Osteocyte (in vitro differentiated cells): Measurements from ENCODE around the gene TIAM2. TPM values are rescaled to one million over a fixed set of nuclear protein-coding genes. Genes with fewer than 3 reads are reported as not detected.

ENCODE experiments used
- DNase-seq: peaks from one replicate; pipeline ENCODE4 v3.0.0; 2021; ENCODE audit warnings: mixed read lengths; ENCODE audit not compliant: unreplicated experiment; ENCODE audit errors: extremely low spot score
- H3K27ac Mint-ChIP-seq: one replicate; pipeline ENCODE4 v1.8.0; 2021; ENCODE audit warnings: mild to moderate bottlenecking, mixed read lengths; ENCODE audit not compliant: unreplicated experiment
- H3K27me3 Mint-ChIP-seq: one replicate; pipeline ENCODE4 v1.8.0; 2021; ENCODE audit warnings: mixed read lengths; ENCODE audit not compliant: unreplicated experiment
- H3K36me3 Mint-ChIP-seq: one replicate; pipeline ENCODE4 v1.8.0; 2021; ENCODE audit warnings: mixed read lengths; ENCODE audit not compliant: unreplicated experiment
- H3K4me1 Mint-ChIP-seq: one replicate; pipeline ENCODE4 v1.8.0; 2021; ENCODE audit warnings: mixed read lengths; ENCODE audit not compliant: unreplicated experiment
- H3K4me3 Mint-ChIP-seq: one replicate; pipeline ENCODE4 v1.8.0; 2021; ENCODE audit warnings: mild to moderate bottlenecking, moderate library complexity, mixed read lengths; ENCODE audit not compliant: unreplicated experiment
- H3K9me3 Mint-ChIP-seq: one replicate; pipeline ENCODE4 v1.8.0; 2021; ENCODE audit warnings: mixed read lengths; ENCODE audit not compliant: unreplicated experiment
- CTCF ChIP-seq: fragments of 200-600 bp; sonication (generic); IDR thresholded peaks from 2 replicates; pipeline ENCODE4 v1.5.0; 2021; ENCODE audit warnings: antibody characterized with exemption, mild to moderate bottlenecking, moderate library complexity
- total RNA-seq: library from RNA; stranded (reverse); gene quantifications from 2 replicates; pipeline ENCODE4 v1.2.1, GENCODE V29; 2021

TIAM2 gene
- total RNA-seq, 1 donor from 2014 or later: 11.2 TPM

- no peak overlapping the region for H3K4me3 Mint-ChIP-seq
Measured at GRCh38 chr6:155066921-155067680, 72.0 kb downstream of the TIAM2 start.

GRCh38 chr6:155067956-155068615, 73.0 kb downstream of the TIAM2 start:
- Mint-ChIP-seq H3K9me3 (no peaks in the 10 kb centered on the region), H3K4me1 (peaks cover 24% of the 10 kb centered on the region), H3K4me3 (no peak overlapping the region), H3K36me3 (no peaks in the 10 kb centered on the region), H3K27ac (no peak overlapping the region), H3K27me3 (no peaks in the 10 kb centered on the region)
- TF ChIP-seq CTCF: no peak
- no peak for DNase-seq

More at GRCh38 chr6:155066921-155067680, 72.0 kb downstream of the TIAM2 start:
- no peaks in the 10 kb centered on the region for H3K9me3 Mint-ChIP-seq
- no peak for TF ChIP-seq CTCF
- no peak overlapping the region for H3K27ac Mint-ChIP-seq
- no peak for DNase-seq
- no peaks in the 10 kb centered on the region for H3K36me3 Mint-ChIP-seq
- H3K27me3 Mint-ChIP-seq: no peaks in the 10 kb centered on the region
- H3K4me1 Mint-ChIP-seq: peaks cover 29% of the 10 kb centered on the region

- TF ChIP-seq CTCF: no peak
- DNase-seq: no peak
- H3K4me3 Mint-ChIP-seq: no peak overlapping the region
- no peaks in the 10 kb centered on the region for H3K9me3 Mint-ChIP-seq
- no peaks in the 10 kb centered on the region for H3K27me3 Mint-ChIP-seq
- no peak overlapping the region for H3K27ac Mint-ChIP-seq
- no peaks in the 10 kb centered on the region for H3K36me3 Mint-ChIP-seq
- H3K4me1 Mint-ChIP-seq: peaks cover 11% of the 10 kb centered on the region
Measured at GRCh38 chr6:155069543-155069942, 74.4 kb downstream of the TIAM2 start.

DNA sequence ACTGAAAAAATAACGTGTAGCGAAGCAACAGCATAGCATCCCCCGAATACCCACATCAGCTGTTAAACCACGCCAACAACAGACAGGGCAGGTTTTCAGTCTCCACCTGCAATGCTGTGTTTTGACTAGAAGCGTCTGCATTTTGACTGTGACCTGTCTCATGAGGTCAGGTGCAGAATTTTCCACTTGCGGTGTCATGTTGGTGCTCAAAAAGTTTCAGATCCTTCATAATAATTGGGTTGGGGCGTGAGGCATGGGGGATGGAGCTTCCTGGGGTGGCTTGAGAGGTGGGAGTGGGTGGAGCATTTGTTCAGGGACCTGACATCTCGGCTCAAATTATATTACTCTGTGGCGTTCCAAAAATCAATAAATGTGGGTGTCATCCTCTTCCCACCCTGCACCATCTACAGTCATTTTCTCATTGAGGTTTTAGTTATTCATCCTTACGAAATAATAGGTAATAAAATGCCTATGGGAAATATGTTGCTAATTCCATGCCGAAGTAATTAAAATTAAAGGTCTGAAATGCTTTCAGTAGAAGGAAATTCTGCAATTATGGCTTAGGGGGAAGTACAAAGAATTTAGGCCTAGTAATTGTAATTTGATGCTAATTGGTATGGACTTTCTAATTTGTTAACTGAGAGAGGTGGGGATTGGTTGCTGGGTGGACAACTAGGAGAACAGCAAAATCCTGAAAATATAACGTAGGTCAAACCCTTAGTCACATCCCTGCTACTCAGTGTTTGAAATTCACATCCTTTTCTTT, 81.0 kb downstream of the TIAM2 start:
- Mint-ChIP-seq H3K9me3 (no peaks in the 10 kb centered on the region), H3K36me3 (no peaks in the 10 kb centered on the region), H3K27me3 (no peaks in the 10 kb centered on the region), H3K27ac (no peak overlapping the region), H3K4me1 (peaks cover 6% of the 10 kb centered on the region), H3K4me3 (no peak overlapping the region)
- TF ChIP-seq CTCF: no peak
- no peak for DNase-seq

GRCh38 chr6:155077331-155077730, 82.2 kb downstream of the TIAM2 start:
- Mint-ChIP-seq H3K4me3 (no peak overlapping the region), H3K4me1 (peaks cover 6% of the 10 kb centered on the region), H3K27ac (no peak overlapping the region), H3K27me3 (no peaks in the 10 kb centered on the region), H3K9me3 (no peaks in the 10 kb centered on the region), H3K36me3 (no peaks in the 10 kb centered on the region)
- no peak for DNase-seq
- no peak for TF ChIP-seq CTCF
